ENCODE results near the gene MRAS.

MRAS gene

DNA sequence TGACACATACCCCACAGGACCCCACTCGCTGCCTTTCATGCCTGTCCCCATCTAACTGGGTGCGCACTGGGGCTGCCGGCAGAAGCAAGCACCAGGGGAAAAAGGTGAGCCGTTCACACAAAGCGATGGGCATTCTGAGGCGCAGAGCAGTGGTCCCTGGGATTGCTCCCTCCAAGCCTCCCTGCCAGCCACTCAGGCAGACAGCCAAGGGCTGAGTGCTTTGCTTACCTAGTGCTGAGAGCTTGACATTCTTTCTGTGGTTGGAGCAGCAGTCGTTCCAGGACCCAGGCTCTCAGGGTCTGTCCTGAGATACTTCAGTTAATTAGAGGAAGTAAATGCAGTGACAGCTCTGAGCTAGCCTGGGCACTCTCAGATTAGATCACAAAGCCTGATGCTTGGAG, 91.7 kb downstream of the MRAS start:
- TF ChIP-seq POLR2A (IDR thresholded peaks at IDR 0.05; ENCODE audit: low read depth, low read length): no peak
- no peak for FAIRE-seq
- no peak for DNase-seq (ENCODE audit: insufficient read length, low spot score)

GRCh38 chr3:138440596-138440995, 92.2 kb downstream of the MRAS start:
- FAIRE-seq: no peak
- no peak for DNase-seq (ENCODE audit: insufficient read length, low spot score)
- TF ChIP-seq POLR2A (IDR thresholded peaks at IDR 0.05; ENCODE audit: low read depth, low read length): no peak

GRCh38 chr3:138441256-138441655, 92.9 kb downstream of the MRAS start:
- no peak for TF ChIP-seq POLR2A (IDR thresholded peaks at IDR 0.05; ENCODE audit: low read depth, low read length)
- FAIRE-seq (no peak), DNase-seq (ENCODE audit: insufficient read length, low spot score) (no peak)

DNA sequence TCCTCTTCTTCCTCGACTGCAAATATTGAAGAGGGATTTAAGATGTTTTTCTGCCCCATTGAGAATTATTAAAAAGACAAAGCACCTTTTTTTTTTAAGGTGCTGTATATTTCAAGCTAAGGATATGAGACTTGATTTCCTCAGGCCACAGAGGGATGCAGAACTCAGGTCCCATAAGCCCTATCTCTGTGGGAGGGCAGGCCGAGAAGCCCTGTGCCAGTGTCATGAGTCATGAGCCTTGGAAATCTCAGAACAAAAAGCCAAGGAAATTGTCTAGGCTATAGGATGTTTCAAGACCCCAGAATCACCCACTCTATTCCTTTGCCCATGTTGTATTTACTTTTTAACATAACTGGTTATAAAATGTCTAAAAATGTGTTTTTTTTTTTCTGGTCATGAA, 93.4 kb downstream of the MRAS start:
- TF ChIP-seq POLR2A (IDR thresholded peaks at IDR 0.05; ENCODE audit: low read depth, low read length): no peak
- DNase-seq (ENCODE audit: insufficient read length, low spot score) (peak; percentile 70), FAIRE-seq (no peak)

DNA sequence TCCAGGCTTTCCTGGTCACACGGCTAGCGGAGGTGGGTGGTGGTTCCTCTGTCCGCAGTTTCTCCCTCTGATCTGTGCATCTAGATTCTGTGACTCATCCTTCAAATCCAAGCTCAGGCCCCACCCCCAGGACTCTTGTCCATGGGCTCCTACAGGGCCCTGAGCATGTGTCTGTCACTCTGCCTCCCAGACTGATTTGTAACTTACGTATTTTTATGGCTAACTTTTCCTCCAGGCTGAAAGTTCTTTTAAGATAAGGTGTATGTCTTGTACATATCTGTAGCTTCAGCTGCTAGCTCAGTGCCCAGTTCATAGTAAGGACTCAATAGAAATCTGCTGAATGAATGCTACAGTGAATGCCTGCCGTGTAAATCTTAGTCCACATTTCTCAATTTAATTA, 94.1 kb downstream of the MRAS start:
- TF ChIP-seq POLR2A (IDR thresholded peaks at IDR 0.05; ENCODE audit: low read depth, low read length): no peak
- DNase-seq (ENCODE audit: insufficient read length, low spot score) (peak; percentile 80), FAIRE-seq (no peak)

- TF ChIP-seq POLR2A (IDR thresholded peaks at IDR 0.05; ENCODE audit: low read depth, low read length): no peak
- FAIRE-seq: no peak
- no peak for DNase-seq (ENCODE audit: insufficient read length, low spot score)
Measured at GRCh38 chr3:138443091-138443490, 94.7 kb downstream of the MRAS start.

GRCh38 chr3:138443521-138444503, 95.4 kb downstream of the MRAS start:
- no peak for TF ChIP-seq POLR2A (IDR thresholded peaks at IDR 0.05; ENCODE audit: low read depth, low read length)
- DNase-seq (ENCODE audit: insufficient read length, low spot score): no peak
- FAIRE-seq: no peak

GRCh38 chr3:138445236-138445635, 96.9 kb downstream of the MRAS start:
- no peak for TF ChIP-seq POLR2A (IDR thresholded peaks at IDR 0.05; ENCODE audit: low read depth, low read length)
- DNase-seq (ENCODE audit: insufficient read length, low spot score) (no peak), FAIRE-seq (no peak)

- TF ChIP-seq POLR2A (IDR thresholded peaks at IDR 0.05; ENCODE audit: low read depth, low read length): no peak
- DNase-seq (ENCODE audit: insufficient read length, low spot score): no peak
- FAIRE-seq: no peak
Measured at GRCh38 chr3:138445654-138446053, 97.3 kb downstream of the MRAS start.

GRCh38 chr3:138448631-138449030, 100.3 kb downstream of the MRAS start:
- no peak for FAIRE-seq
- no peak for TF ChIP-seq POLR2A (IDR thresholded peaks at IDR 0.05; ENCODE audit: low read depth, low read length)
- DNase-seq (ENCODE audit: insufficient read length, low spot score): no peak

DNA sequence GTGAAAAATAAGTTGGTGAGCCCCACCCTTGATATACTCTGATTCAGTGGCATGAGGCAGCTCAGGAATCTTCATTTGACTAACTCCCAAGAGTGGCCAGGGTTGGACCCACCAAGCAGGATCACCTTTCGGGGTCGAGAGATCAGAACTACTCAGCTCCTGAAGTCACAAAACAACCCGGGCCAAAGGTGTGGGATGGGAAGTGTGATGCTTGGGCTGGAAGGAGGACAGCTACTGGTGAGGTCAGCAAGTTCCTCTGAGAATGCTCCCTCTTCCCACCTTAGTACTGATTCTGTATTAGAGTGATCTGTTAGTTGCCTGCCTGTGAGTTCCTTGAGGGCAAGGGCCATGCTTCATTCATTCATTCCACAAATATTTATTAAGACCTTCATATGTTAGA, 101.1 kb downstream of the MRAS start:
- no peak for FAIRE-seq

GRCh38 chr3:138450181-138450580, 101.8 kb downstream of the MRAS start:
- TF ChIP-seq POLR2A (IDR thresholded peaks at IDR 0.05; ENCODE audit: low read depth, low read length): no peak
- no peak for DNase-seq (ENCODE audit: insufficient read length, low spot score)
- no peak for FAIRE-seq

More for the DNA sequence above, 101.1 kb downstream of the MRAS start:
- TF ChIP-seq POLR2A (IDR thresholded peaks at IDR 0.05; ENCODE audit: low read depth, low read length): no peak
- no peak for DNase-seq (ENCODE audit: insufficient read length, low spot score)

DNA sequence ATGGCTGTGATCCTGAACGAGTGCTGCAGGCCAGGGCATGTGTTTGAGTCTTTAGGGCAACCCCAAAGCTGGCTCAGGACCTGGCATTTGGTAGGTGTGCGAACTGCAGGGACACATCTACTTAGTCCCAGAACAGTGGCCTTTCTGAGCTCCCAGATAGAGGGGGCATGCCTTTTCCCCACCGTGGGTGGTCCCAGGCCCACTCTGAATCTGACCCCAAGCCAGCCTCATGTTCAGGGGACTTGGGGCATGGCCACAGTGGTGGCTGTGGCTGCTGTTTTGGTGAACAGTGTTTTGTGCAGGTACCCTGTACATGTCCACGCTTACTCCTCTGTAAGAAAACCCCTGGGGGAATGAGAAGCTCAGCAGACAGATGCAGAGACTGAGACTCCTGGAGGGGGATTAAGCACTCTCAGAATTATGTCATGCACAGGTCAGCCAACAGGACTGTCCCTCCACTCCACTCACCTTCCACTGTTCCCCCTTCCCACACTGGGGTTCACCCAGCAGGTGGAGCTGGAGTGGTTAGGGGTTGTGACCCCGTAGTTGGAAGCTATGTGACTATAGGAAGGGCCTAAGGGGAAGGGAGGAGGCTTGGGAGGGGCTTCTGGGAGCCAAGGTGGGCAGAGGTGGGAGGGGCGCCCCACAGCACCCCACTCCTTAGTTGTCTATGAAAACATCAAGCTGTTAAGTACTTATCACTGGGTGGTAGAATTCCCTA, 102.5 kb downstream of the MRAS start:
- DNase-seq (ENCODE audit: insufficient read length, low spot score): no peak
- no peak for FAIRE-seq
- no peak for TF ChIP-seq POLR2A (IDR thresholded peaks at IDR 0.05; ENCODE audit: low read depth, low read length)

- no peak for FAIRE-seq
- no peak for DNase-seq (ENCODE audit: insufficient read length, low spot score)
- TF ChIP-seq POLR2A (IDR thresholded peaks at IDR 0.05; ENCODE audit: low read depth, low read length): no peak
Measured at GRCh38 chr3:138451595-138452162, 103.3 kb downstream of the MRAS start.
